CD4-positive, alpha-beta T cell treated with Interleukin-17A for 1 hour (primary cell): Measurements from ENCODE around the gene IQSEC2.
A peak's percentile ranks its signal among the peaks of the same experiment; 100 is the strongest.

ENCODE experiments used
- DNase-seq: peaks from one replicate; pipeline ENCODE4 v3.0.0-alpha.2; 2020

Gene IQSEC2

GRCh38 chrX:53281321-53281822, at the start of gene IQSEC2:
Gene IQSEC2 (minus strand): TSS chrX:53281584.
- DNase-seq = no peak

- DNase-seq = no peak
These were observed 48.9 kb upstream of the IQSEC2 start for GRCh38 chrX:53330331-53330730.

- no peak for DNase-seq
These were observed 43.4 kb upstream of the IQSEC2 start for GRCh38 chrX:53324803-53325202.

- DNase-seq = no peak
These were observed 42.7 kb upstream of the IQSEC2 start for GRCh38 chrX:53324085-53324484.

- no peak for DNase-seq
These were observed 41.8 kb upstream of the IQSEC2 start for GRCh38 chrX:53323196-53323595.

GRCh38 chrX:53321943-53322497, 40.6 kb upstream of the IQSEC2 start:
- DNase-seq = no peak

GRCh38 chrX:53321230-53321942, 40.0 kb upstream of the IQSEC2 start:
- DNase-seq = no peak

- no peak for DNase-seq
These were observed 39.3 kb upstream of the IQSEC2 start for GRCh38 chrX:53320543-53321229.

- no peak for DNase-seq
These were observed 38.5 kb upstream of the IQSEC2 start for GRCh38 chrX:53319614-53320542.

GRCh38 chrX:53318766-53319353, 37.5 kb upstream of the IQSEC2 start:
- DNase-seq = no peak

- DNase-seq = peak; percentile 70
These were observed 36.1 kb upstream of the IQSEC2 start for GRCh38 chrX:53317365-53318069.

- DNase-seq = no peak
These were observed 35.5 kb upstream of the IQSEC2 start for GRCh38 chrX:53316860-53317237.

- DNase-seq = no peak
These were observed 34.9 kb upstream of the IQSEC2 start for GRCh38 chrX:53316111-53316859.

- no peak for DNase-seq
These were observed 32.3 kb upstream of the IQSEC2 start for GRCh38 chrX:53313728-53314105.

- DNase-seq = peak; percentile 60
These were observed 31.8 kb upstream of the IQSEC2 start for GRCh38 chrX:53312946-53313727.

- no peak for DNase-seq
These were observed 28.5 kb upstream of the IQSEC2 start for GRCh38 chrX:53309837-53310236.

GRCh38 chrX:53308836-53309235, 27.5 kb upstream of the IQSEC2 start:
- DNase-seq = no peak

GRCh38 chrX:53305996-53306937, 24.9 kb upstream of the IQSEC2 start:
- no peak for DNase-seq
